ENCODE measurements around the gene POFUT1. TPM values are rescaled to one million over a fixed set of nuclear protein-coding genes. Genes with fewer than 3 reads are reported as not detected.

Gene POFUT1
- total and polyA plus RNA-seq, 2 donors (not counting 3 experiments of a cell fraction or from before 2014, with no cell fraction given): 29.0 to 51.4 TPM

DNA sequence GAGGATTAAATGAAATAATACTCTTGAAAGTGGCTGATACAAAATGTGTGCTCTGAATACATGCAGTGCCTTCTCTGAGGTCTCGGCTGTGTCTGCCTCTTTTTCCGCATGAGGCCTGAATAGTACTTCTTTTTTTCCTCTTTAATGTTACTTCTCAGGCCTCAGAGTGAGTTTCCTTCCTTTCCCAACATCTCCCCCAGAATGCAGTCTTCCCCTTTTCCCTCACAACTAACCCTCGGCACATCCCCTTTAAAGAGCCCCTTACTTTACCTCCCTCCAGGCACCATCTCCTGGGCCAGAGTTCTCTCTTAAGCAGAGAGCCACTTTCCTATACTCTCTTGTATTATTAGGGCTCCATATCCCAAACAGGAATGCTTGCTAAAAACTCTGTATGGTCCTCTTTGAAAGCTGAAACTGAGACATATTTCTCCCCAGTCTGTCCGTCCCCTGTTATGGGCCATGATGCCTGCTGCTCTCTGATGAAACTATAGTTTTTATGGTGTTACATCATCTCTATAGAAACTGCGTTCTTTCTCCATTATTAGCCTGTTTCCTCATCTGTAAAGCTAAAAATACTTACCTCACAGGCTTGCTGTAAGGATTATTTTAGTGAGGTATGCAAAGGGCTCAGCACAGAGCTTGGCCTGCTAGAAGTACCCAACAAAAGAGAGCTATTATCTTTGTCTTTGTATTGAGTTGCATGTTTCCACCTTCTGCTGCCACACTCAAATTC is 2.4 kb upstream of the POFUT1 start:
- H3K9me3 ChIP-seq (replicated peaks; ENCODE audit: control insufficient read depth, insufficient read depth, low read length): no peaks in the 10 kb centered on the region
- H3K9me1 ChIP-seq (replicated peaks; ENCODE audit: control insufficient read depth, extremely low read depth, insufficient read depth, low read length): no peaks in the 10 kb centered on the region
- TF ChIP-seq, protein P1, sequence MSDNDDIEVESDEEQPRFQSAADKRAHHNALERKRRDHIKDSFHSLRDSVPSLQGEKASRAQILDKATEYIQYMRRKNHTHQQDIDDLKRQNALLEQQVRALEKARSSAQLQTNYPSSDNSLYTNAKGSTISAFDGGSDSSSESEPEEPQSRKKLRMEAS (IDR thresholded peaks at IDR 0.05; ENCODE audit: insufficient read depth, insufficient read length): no peak
- TF ChIP-seq POLR2A (IDR thresholded peaks at IDR 0.05; ENCODE audit: low read depth, low read length): no peak
- TF ChIP-seq MYC (IDR thresholded peaks at IDR 0.05; ENCODE audit: low read depth, low read length): no peak
- peaks cover 87% of the 10 kb centered on the region for H3K79me2 ChIP-seq (ENCODE audit: control insufficient read depth, insufficient read depth, low read length)
- no peak overlapping the region for H3K4me3 ChIP-seq (replicated peaks in 1 of 3; ENCODE audit: insufficient read depth in 1 of 3, low read depth in 1 of 3, low read length in 3 of 3)
- H3K36me3 ChIP-seq (ENCODE audit: control insufficient read depth in 2 of 2, extremely low read depth in 1 of 2, insufficient read depth in 2 of 2, low read length in 2 of 2): peaks cover 8 to 15% of the 10 kb centered on the region in 2 experiments
- intact Hi-C loops (cut with micrococcal nuclease) (loop anchor here (5.0 kb wide), 2 partner anchors 227 to 447 kb away; no protein-coding TSS in a partner anchor), dilution Hi-C loops (cut with MboI; ENCODE audit: extremely low pct_ligation_motif_present, low sequenced_read_pairs) (no loop called here)
- DNase-seq (ENCODE audit: low read depth, low spot score) (no peak), FAIRE-seq (no peak)
- no peaks in the 10 kb centered on the region for H3K27me3 ChIP-seq (ENCODE audit: control insufficient read depth in 2 of 2, insufficient read depth in 2 of 2, low read length in 2 of 2)
- BruUV-seq (replicated peaks): no TSS peak
- peaks cover 21% of the 10 kb centered on the region for H3K4me1 ChIP-seq (ENCODE audit: control insufficient read depth, extremely low read depth, insufficient read depth, low read length)
- ChIA-PET CTCF (no interaction called here), POLR2A (no interaction called here)
- H4K20me1 ChIP-seq (replicated peaks; ENCODE audit: control insufficient read depth, extremely low read depth, insufficient read depth, low read length): no peaks in the 10 kb centered on the region
- no peak overlapping the region for H3K27ac ChIP-seq (ENCODE audit: insufficient read depth, low read depth, low read length)
- no peak overlapping the region for H3K4me2 ChIP-seq (ENCODE audit: insufficient read depth, low read length)
- H3K9ac ChIP-seq (replicated peaks; ENCODE audit: extremely low read depth, insufficient read depth, low read length): no peak overlapping the region
- H2AFZ ChIP-seq (ENCODE audit: low read depth, low read length): no peak overlapping the region

GRCh38 chr20:32205843-32206759 is 1.6 kb upstream of the POFUT1 start:
- TF ChIP-seq EZH2 (IDR thresholded peaks at IDR 0.05; ENCODE audit: borderline replicate concordance, low read depth, low read length, severe bottlenecking) (no peak), CTCF (IDR thresholded peaks at IDR 0.05; ENCODE audit: extremely low read depth in 1 of 2, insufficient read depth in 1 of 2, low read depth in 1 of 2, low read length in 2 of 2) (no peak), FOS (IDR thresholded peaks at IDR 0.05; ENCODE audit: borderline replicate concordance, insufficient read depth, low read length) (no peak), POLR2A (IDR thresholded peaks at IDR 0.05; ENCODE audit: low read depth, low read length) (no peak), POLR2AphosphoS5 (IDR thresholded peaks at IDR 0.05; ENCODE audit: insufficient read depth, low read depth, low read length) (no peak), JUN (IDR thresholded peaks at IDR 0.05; ENCODE audit: borderline replicate concordance, insufficient read depth, insufficient read length, low read depth) (no peak), MYC (IDR thresholded peaks at IDR 0.05; ENCODE audit: low read depth, low read length) (no peak), GATA2 (IDR thresholded peaks at IDR 0.05; ENCODE audit: insufficient read depth, insufficient read length, low read depth, low read length) (no peak)
- TF ChIP-seq, protein P1 (IDR thresholded peaks at IDR 0.05; ENCODE audit: insufficient read depth, insufficient read length): no peak
- dilution Hi-C loops (cut with MboI; ENCODE audit: extremely low pct_ligation_motif_present, low sequenced_read_pairs) (no loop called here), intact Hi-C loops (cut with micrococcal nuclease) (loop anchor here (5.0 kb wide), 2 partner anchors 226 to 446 kb away; no protein-coding TSS in a partner anchor)
- H3K79me2 ChIP-seq (ENCODE audit: control insufficient read depth, insufficient read depth, low read length): peaks cover 85% of the 10 kb centered on the region
- H3K27ac ChIP-seq (ENCODE audit: insufficient read depth, low read depth, low read length): no peak overlapping the region
- peaks cover 6 to 12% of the 10 kb centered on the region in 2 experiments for H3K36me3 ChIP-seq (ENCODE audit: control insufficient read depth in 2 of 2, extremely low read depth in 1 of 2, insufficient read depth in 2 of 2, low read length in 2 of 2)
- peak overlapping the region; percentile 95 for H3K4me2 ChIP-seq (ENCODE audit: insufficient read depth, low read length)
- FAIRE-seq: no peak
- no peaks in the 10 kb centered on the region for H3K27me3 ChIP-seq (ENCODE audit: control insufficient read depth in 2 of 2, insufficient read depth in 2 of 2, low read length in 2 of 2)
- DNase-seq (ENCODE audit: low read depth, low spot score): no peak
- CTCF ChIA-PET: no interaction called here
- no peaks in the 10 kb centered on the region for H4K20me1 ChIP-seq (replicated peaks; ENCODE audit: control insufficient read depth, extremely low read depth, insufficient read depth, low read length)
- H3K9me1 ChIP-seq (replicated peaks; ENCODE audit: control insufficient read depth, extremely low read depth, insufficient read depth, low read length): no peaks in the 10 kb centered on the region
- H3K9ac ChIP-seq (replicated peaks; ENCODE audit: extremely low read depth, insufficient read depth, low read length): peak overlapping the region; percentile 76
- no peak overlapping the region for H2AFZ ChIP-seq (ENCODE audit: low read depth, low read length)
- H3K4me1 ChIP-seq (ENCODE audit: control insufficient read depth, extremely low read depth, insufficient read depth, low read length): peaks cover 21% of the 10 kb centered on the region
- no peaks in the 10 kb centered on the region for H3K9me3 ChIP-seq (replicated peaks; ENCODE audit: control insufficient read depth, insufficient read depth, low read length)
- peak overlapping the region in 2 of 3 experiments; percentile 76 to 81 for H3K4me3 ChIP-seq (replicated peaks in 1 of 3; ENCODE audit: insufficient read depth in 1 of 3, low read depth in 1 of 3, low read length in 3 of 3)
- BruUV-seq (replicated peaks): no TSS peak
- POLR2A ChIA-PET: interaction anchor here (0.5 kb wide), 1 partner anchor 152 kb away, joined by 3 read pairs; the partner anchor contains the start of gene ASXL1
